ACC112 (cell line): ENCODE data around the gene HNRNPA3.
A peak's percentile ranks its signal among the peaks of the same experiment; 100 is the strongest.
"Not testable (repeated sequence)": the region's sequence is repeated elsewhere in the genome, so short reads cannot be mapped to it uniquely, and the experiment has no call there.

ENCODE experiments used
- H2AFZ ChIP-seq: fragments of 200-600 bp; sonication (generic); one replicate; pipeline ENCODE4 v1.6.0; 2017; ENCODE audit warnings: antibody characterized with exemption, low read length; ENCODE audit not compliant: unreplicated experiment
- H3K27ac ChIP-seq: fragments of 200-600 bp; sonication (generic); 2 replicates; pipeline ENCODE4 v1.5.1; 2014; ENCODE audit warnings: low read depth, mild to moderate bottlenecking, antibody characterized with exemption, low read length, moderate library complexity
- H3K27me3 ChIP-seq: fragments of 200-600 bp; sonication (generic); 2 replicates; pipeline ENCODE4 v1.6.1; 2014; ENCODE audit warnings: mild to moderate bottlenecking, antibody characterized with exemption, low read length, moderate library complexity, mixed read lengths; ENCODE audit not compliant: insufficient read depth
- H3K36me3 ChIP-seq: fragments of 200-600 bp; sonication (generic); 2 replicates; pipeline ENCODE4 v1.6.1; 2016; ENCODE audit warnings: mild to moderate bottlenecking, antibody characterized with exemption, low read length, moderate library complexity, mixed read lengths; ENCODE audit not compliant: insufficient read depth
- H3K4me1 ChIP-seq: fragments of 200-600 bp; sonication (generic); one replicate; pipeline ENCODE4 v1.6.1; 2016; ENCODE audit warnings: low read length, mixed read lengths; ENCODE audit not compliant: insufficient read depth, unreplicated experiment, control insufficient read depth
- H3K4me3 ChIP-seq: fragments of 200-600 bp; sonication (generic); 2 replicates; pipeline ENCODE4 v1.5.1; 2014; ENCODE audit warnings: mild to moderate bottlenecking, low read depth, low read length
- H3K79me2 ChIP-seq: fragments of 200-600 bp; sonication (generic); one replicate; pipeline ENCODE4 v1.6.0; 2016; ENCODE audit warnings: low read length; ENCODE audit not compliant: control insufficient read depth, unreplicated experiment, insufficient read depth

The HNRNPA3 gene

GRCh38 chr2:177264693-177265587 lies 52.3 kb downstream of the HNRNPA3 start, which contains the start of gene NFE2L2:
Gene NFE2L2, minus strand, starts transcription at chr2:177264727. Its CDS starts 151 bp downstream, at chr2:177264576.
- Histone ChIP-seq H3K4me3 (peak within 1 kb of the TSS; percentile 87), H3K27ac (peak within 1 kb of the TSS; percentile 96), H3K36me3 (no peaks in the 10 kb centered on the region), H3K27me3 (no peaks in the 10 kb centered on the region), H2AFZ (peak within 1 kb of the TSS; percentile 40), H3K79me2 (peaks cover 44% of the 10 kb centered on the region), H3K4me1 (peaks cover 26% of the 10 kb centered on the region)

- H2AFZ ChIP-seq: no peak overlapping the region
- no peaks in the 10 kb centered on the region for H3K36me3 ChIP-seq
- peak overlapping the region; percentile 87 for H3K4me3 ChIP-seq
- H3K4me1 ChIP-seq: peaks cover 18% of the 10 kb centered on the region
- peaks cover 32% of the 10 kb centered on the region for H3K79me2 ChIP-seq
- no peaks in the 10 kb centered on the region for H3K27me3 ChIP-seq
- H3K27ac ChIP-seq: peak overlapping the region; percentile 96
Observed at GRCh38 chr2:177265824-177266817, 53.5 kb downstream of the HNRNPA3 start.

- Histone ChIP-seq H3K4me1 (peaks cover 13% of the 10 kb centered on the region), H3K79me2 (peaks cover 24% of the 10 kb centered on the region)
- not testable (repeated sequence) for H3K4me3 ChIP-seq, H3K27me3 ChIP-seq, H2AFZ ChIP-seq, H3K36me3 ChIP-seq, H3K27ac ChIP-seq
Observed at GRCh38 chr2:177266955-177267354, 54.4 kb downstream of the HNRNPA3 start.

- H3K27ac ChIP-seq: no peak overlapping the region
Observed at GRCh38 chr2:177268187-177268871, 55.7 kb downstream of the HNRNPA3 start.

GRCh38 chr2:177268901-177269300 lies 56.3 kb downstream of the HNRNPA3 start:
- peaks cover 6% of the 10 kb centered on the region for H3K79me2 ChIP-seq
- no peaks in the 10 kb centered on the region for H3K27me3 ChIP-seq
- H3K27ac ChIP-seq: no peak overlapping the region
- H3K36me3 ChIP-seq: no peaks in the 10 kb centered on the region
- H3K4me3 ChIP-seq: no peak overlapping the region
- H3K4me1 ChIP-seq: peaks cover 32% of the 10 kb centered on the region
- no peak overlapping the region for H2AFZ ChIP-seq

More at GRCh38 chr2:177268187-177268871, 55.7 kb downstream of the HNRNPA3 start:
- Histone ChIP-seq H3K79me2 (peaks cover 10% of the 10 kb centered on the region), H3K4me3 (no peak overlapping the region), H3K27me3 (no peaks in the 10 kb centered on the region), H2AFZ (no peak overlapping the region), H3K4me1 (peaks cover 27% of the 10 kb centered on the region), H3K36me3 (no peaks in the 10 kb centered on the region)

GRCh38 chr2:177270531-177270930 lies 57.9 kb downstream of the HNRNPA3 start:
- Histone ChIP-seq H3K4me1 (peaks cover 40% of the 10 kb centered on the region), H2AFZ (no peak overlapping the region), H3K79me2 (no peaks in the 10 kb centered on the region), H3K4me3 (no peak overlapping the region), H3K27me3 (no peaks in the 10 kb centered on the region), H3K27ac (no peak overlapping the region), H3K36me3 (no peaks in the 10 kb centered on the region)

- Histone ChIP-seq H3K4me3 (no peak overlapping the region), H3K27ac (no peak overlapping the region), H3K27me3 (no peaks in the 10 kb centered on the region), H3K36me3 (no peaks in the 10 kb centered on the region), H2AFZ (no peak overlapping the region), H3K4me1 (peaks cover 28% of the 10 kb centered on the region), H3K79me2 (no peaks in the 10 kb centered on the region)
Observed at GRCh38 chr2:177271981-177272666, 59.5 kb downstream of the HNRNPA3 start.

- H2AFZ ChIP-seq: no peak overlapping the region
- peak overlapping the region; percentile 66 for H3K4me3 ChIP-seq
- H3K4me1 ChIP-seq: peaks cover 28% of the 10 kb centered on the region
- H3K79me2 ChIP-seq: no peaks in the 10 kb centered on the region
- no peaks in the 10 kb centered on the region for H3K27me3 ChIP-seq
- H3K36me3 ChIP-seq: no peaks in the 10 kb centered on the region
- peak overlapping the region; percentile 59 for H3K27ac ChIP-seq
Observed at GRCh38 chr2:177272765-177273164, 60.2 kb downstream of the HNRNPA3 start.

GRCh38 chr2:177273408-177273807 lies 60.8 kb downstream of the HNRNPA3 start:
- H3K27me3 ChIP-seq: no peaks in the 10 kb centered on the region
- no peaks in the 10 kb centered on the region for H3K36me3 ChIP-seq
- peak overlapping the region; percentile 59 for H3K27ac ChIP-seq
- H3K4me1 ChIP-seq: peaks cover 28% of the 10 kb centered on the region
- H3K4me3 ChIP-seq: peak overlapping the region; percentile 66
- peak overlapping the region; percentile 79 for H2AFZ ChIP-seq
- no peaks in the 10 kb centered on the region for H3K79me2 ChIP-seq
